Ovary (tissue), 3 donors: ENCODE results near the gene PSMD13.

Experiments used
- CTCF ChIP-seq, 3 donors: fragments of 450-650 bp in 2 of 3; fragments of 200-600 bp in 1 of 3; IDR thresholded peaks; one replicate each; pipeline versions ENCODE4 v1.5.1 to v1.8.0; 2016 to 2022; ENCODE audit warnings: antibody characterized with exemption in 3 of 3, mild to moderate bottlenecking in 1 of 3
- POLR2A ChIP-seq: fragments of 450-650 bp; IDR thresholded peaks from one replicate; pipeline ENCODE4 v1.6.1; 2017; ENCODE audit warnings: antibody characterized with exemption, mild to moderate bottlenecking, moderate library complexity
- donor health status: DM: no; HTN: no; CAD: no.

GRCh38 chr11:249062-249461 lies 12.3 kb downstream of the PSMD13 start:
- TF ChIP-seq POLR2A: no peak
- no peak for TF ChIP-seq CTCF (IDR thresholded peaks at IDR 0.05)
